GM12891 (cell line): Measurements from ENCODE around the gene FKBP1B.

Source experiments
- POLR2A ChIP-seq: IDR thresholded peaks from 2 replicates; pipeline ENCODE4 v1.6.1; 2011; ENCODE audit warnings: low read depth, low read length, control low read depth
- POLR2AphosphoS5 ChIP-seq: IDR thresholded peaks from 2 replicates; pipeline ENCODE4 v1.6.1; 2011; ENCODE audit warnings: low read depth, low read length, control low read depth
- TAF1 ChIP-seq: IDR thresholded peaks from 2 replicates; pipeline ENCODE4 v1.6.1; 2011; ENCODE audit warnings: low read depth, low read length, control low read depth

- TF ChIP-seq TAF1 (no peak), POLR2AphosphoS5 (no peak), POLR2A (no peak)
Observed at GRCh38 chr2:24021122-24021998, 28.2 kb upstream of the FKBP1B start.
